ENCODE data around the gene STAB1.

Gene STAB1

GRCh38 chr3:52484680-52485461 is 10.3 kb upstream of the STAB1 start:
- DNase-seq = no peak

GRCh38 chr3:52487050-52487787 is 7.9 kb upstream of the STAB1 start:
- no peak for DNase-seq

GRCh38 chr3:52487788-52488691 is 7.1 kb upstream of the STAB1 start:
- DNase-seq = no peak

- no peak for DNase-seq
Observed at GRCh38 chr3:52488746-52489145, 6.4 kb upstream of the STAB1 start.

- no peak for DNase-seq
Observed at GRCh38 chr3:52489453-52489852, 5.7 kb upstream of the STAB1 start.

GRCh38 chr3:52490035-52490938 is 4.9 kb upstream of the STAB1 start:
- no peak for DNase-seq

GRCh38 chr3:52490939-52491526 is 4.1 kb upstream of the STAB1 start:
- no peak for DNase-seq

GRCh38 chr3:52492059-52492458 is 3.1 kb upstream of the STAB1 start:
- DNase-seq = no peak

GRCh38 chr3:52493232-52494017 is 1.7 kb upstream of the STAB1 start:
- DNase-seq = no peak

- DNase-seq = no peak
Observed at GRCh38 chr3:52494445-52494844, 693 bp upstream of the STAB1 start.

GRCh38 chr3:52495777-52496602 is 852 bp downstream of the STAB1 start:
- no peak for DNase-seq

GRCh38 chr3:52498137-52499054 is 3.3 kb downstream of the STAB1 start:
- DNase-seq = no peak

GRCh38 chr3:52501046-52501445 is 5.9 kb downstream of the STAB1 start:
- no peak for DNase-seq

GRCh38 chr3:52502001-52502400 is 6.9 kb downstream of the STAB1 start:
- no peak for DNase-seq

GRCh38 chr3:52502808-52503350 is 7.7 kb downstream of the STAB1 start:
- no peak for DNase-seq

- no peak for DNase-seq
Observed at GRCh38 chr3:52503788-52504424, 8.8 kb downstream of the STAB1 start.

- no peak for DNase-seq
Observed at GRCh38 chr3:52504977-52505376, 9.8 kb downstream of the STAB1 start.
